GM20000 (cell line): ENCODE measurements around the gene NRG3.

Source experiments
- DNase-seq: peaks from one replicate; pipeline ENCODE4 v3.0.0; 2012; ENCODE audit warnings: low spot score
- TF ChIP-seq, protein P1 (sequence below): IDR thresholded peaks from 2 replicates; pipeline ENCODE4 v1.5.1; 2012; ENCODE audit warnings: mild to moderate bottlenecking, control low read depth; ENCODE audit errors: extremely low read depth, missing control alignments

NRG3 gene

GRCh38 chr10:81900989-81901388 is 26.0 kb downstream of the NRG3 start:
- TF ChIP-seq, protein P1, sequence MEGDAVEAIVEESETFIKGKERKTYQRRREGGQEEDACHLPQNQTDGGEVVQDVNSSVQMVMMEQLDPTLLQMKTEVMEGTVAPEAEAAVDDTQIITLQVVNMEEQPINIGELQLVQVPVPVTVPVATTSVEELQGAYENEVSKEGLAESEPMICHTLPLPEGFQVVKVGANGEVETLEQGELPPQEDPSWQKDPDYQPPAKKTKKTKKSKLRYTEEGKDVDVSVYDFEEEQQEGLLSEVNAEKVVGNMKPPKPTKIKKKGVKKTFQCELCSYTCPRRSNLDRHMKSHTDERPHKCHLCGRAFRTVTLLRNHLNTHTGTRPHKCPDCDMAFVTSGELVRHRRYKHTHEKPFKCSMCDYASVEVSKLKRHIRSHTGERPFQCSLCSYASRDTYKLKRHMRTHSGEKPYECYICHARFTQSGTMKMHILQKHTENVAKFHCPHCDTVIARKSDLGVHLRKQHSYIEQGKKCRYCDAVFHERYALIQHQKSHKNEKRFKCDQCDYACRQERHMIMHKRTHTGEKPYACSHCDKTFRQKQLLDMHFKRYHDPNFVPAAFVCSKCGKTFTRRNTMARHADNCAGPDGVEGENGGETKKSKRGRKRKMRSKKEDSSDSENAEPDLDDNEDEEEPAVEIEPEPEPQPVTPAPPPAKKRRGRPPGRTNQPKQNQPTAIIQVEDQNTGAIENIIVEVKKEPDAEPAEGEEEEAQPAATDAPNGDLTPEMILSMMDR: no peak

DNA sequence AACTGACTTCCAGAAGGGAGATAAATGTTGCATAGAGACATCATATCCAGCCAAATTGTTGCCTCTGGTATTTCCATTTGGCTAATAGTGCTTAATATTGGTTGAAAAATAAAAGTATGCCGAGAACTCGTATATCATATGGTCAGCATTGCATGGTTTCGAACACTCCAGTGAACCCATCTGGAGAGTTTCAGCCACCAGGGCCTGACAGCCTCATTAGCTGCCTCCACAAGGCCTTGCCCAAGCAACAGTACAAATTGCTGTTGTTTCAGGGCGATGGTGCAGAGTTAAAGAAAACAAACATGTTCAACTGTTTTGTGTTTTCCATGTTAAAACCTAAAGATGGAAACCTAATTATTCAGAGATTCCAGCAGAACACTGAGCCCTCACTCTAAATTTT is 28.5 kb downstream of the NRG3 start:
- TF ChIP-seq, protein P1: no peak
- no peak for DNase-seq

More at GRCh38 chr10:81900989-81901388, 26.0 kb downstream of the NRG3 start:
- no peak for DNase-seq

- TF ChIP-seq, protein P1: no peak
- DNase-seq: no peak
Observed at GRCh38 chr10:81905161-81905560, 30.2 kb downstream of the NRG3 start.

- TF ChIP-seq, protein P1: no peak
- no peak for DNase-seq
Observed at GRCh38 chr10:81909453-81909852, 34.5 kb downstream of the NRG3 start.

- TF ChIP-seq, protein P1: no peak
- DNase-seq: no peak
Observed at GRCh38 chr10:81911328-81911727, 36.3 kb downstream of the NRG3 start.

- no peak for DNase-seq
- TF ChIP-seq, protein P1: no peak
Observed at GRCh38 chr10:81914736-81915503, 39.9 kb downstream of the NRG3 start.

DNA sequence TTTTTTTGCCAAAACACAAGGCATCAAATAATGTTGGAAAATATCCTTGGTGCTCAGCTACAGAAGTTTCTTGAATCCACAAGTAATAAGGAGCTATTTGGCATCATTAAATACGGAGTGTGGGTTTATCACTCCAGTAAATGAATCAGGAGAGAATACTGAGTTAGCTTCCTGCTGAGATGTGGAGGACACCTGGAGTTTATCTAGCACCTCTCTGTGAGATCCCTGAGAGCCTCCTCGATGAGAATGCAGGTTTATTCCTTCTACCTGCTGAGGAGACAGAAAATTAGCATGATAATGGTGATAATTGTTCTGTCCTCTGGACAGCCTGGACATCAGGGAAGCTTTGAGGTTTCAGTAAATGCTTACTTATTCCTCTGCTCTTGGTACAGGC is 40.5 kb downstream of the NRG3 start:
- no peak for DNase-seq
- TF ChIP-seq, protein P1: no peak
